Cortex of kidney (tissue), 1 donor: ENCODE measurements around the gene HOMER2.
"Not testable (repeated sequence)": the region's sequence is repeated elsewhere in the genome, so short reads cannot be mapped to it uniquely, and the experiment has no call there.

Experiments used
- DNase-seq: peaks from one replicate; lab custom pipeline; 2025; lab: John Stamatoyannopoulos, UW

Gene HOMER2

DNA sequence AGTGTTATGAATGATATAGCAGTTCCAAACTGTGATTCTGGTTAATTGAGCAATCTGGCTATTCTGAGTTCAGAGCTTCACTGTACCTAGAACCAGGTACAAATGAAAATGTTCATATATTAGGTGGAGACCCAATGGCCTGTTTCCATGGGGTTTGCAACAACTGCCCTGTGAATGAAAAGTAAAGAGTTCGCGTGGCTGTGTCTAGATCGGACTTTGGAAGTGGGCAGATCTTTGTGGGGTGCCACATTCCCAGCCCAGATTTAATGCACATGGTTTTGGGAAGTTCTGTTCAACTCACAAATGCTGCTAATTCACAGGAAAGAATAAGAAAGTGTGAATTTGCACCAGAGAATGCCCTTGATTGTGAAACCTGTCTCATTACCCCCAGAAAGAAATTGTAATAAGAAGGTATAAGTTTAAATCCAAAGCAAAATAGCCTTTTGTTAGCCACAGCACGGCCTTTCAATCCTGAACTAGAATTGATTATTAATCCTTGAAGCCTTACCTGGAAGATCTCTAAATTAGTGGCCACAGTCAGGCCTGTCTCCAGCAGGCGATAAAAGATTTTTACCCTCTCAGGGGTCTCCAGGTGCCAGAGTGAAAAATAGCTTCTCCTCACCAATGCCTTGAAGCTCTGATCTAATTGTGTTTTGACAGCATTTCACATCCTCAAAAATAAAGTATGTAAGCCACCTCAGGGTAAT lies 120.5 kb downstream of the HOMER2 start:
- DNase-seq: no peak

DNA sequence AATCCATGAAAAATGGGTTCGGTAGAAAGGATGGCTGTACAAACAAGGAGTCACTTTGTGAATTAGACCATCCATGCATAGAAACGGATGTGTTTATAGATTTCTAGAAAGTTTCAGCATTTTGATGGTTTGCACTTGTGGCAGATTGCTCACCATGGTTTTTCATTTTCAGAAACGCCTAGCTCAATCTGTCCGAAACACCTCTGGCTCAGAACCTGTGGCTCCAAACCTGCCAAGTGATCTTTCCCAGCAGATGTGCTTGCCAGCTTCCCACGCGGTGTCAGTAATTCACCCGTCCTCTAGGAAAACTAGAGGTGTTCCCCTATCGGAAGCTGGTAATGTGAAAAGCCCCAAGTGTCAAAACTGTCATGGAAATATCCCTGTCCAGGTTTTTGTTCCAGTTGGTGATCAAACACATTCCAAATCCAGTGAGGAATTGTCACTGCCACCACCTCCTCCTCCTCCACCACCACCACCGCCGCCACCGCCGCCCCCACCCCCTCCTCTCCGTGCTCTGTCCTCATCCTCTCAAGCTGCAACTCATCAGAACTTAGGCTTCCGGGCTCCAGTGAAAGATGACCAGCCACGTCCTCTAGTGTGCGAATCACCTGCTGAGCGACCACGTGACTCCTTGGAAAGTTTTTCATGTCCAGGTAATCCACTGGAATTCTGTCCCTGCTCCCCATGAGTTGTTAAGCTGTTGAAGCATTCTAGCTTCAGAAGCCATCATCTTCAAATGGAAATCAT lies 121.9 kb downstream of the HOMER2 start:
- no peak for DNase-seq

DNA sequence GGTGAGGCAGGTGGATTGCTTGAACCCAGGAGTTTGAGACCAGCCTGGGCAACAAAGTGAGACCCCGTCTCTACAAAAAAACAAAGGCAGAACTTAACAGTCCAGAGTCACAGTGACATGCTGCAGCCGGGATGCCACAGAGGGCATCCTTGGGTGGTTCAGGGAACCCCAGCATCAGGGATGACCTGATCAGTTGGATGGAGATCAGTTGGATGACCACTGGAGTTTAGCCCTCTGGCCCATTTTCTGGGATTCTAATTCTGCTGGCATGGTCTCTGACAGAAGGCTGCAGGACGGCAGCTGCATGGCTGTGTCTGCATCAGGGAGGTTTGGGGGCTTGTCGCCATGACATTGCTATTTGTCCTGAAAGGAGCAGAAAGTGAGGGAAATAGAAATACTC lies 123.3 kb downstream of the HOMER2 start:
- no peak for DNase-seq

DNA sequence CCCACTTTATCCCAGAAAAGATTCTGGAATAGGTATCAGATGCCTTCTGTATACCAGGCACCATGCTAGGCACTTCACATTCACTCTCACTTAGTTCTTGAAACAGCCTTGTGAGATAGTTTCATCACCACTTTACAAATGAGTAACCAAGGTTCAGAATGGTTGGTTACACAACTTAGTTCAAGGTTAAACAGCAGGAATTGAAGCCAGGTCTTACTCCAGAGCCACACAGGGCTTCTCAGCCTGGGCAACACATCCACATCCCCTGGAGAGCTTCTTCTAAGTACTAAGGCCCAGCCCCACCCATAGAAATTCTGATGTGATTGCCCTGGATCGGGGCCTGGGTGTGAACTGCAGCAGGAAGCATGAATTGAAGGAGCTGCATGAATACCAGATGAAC lies 124.4 kb downstream of the HOMER2 start:
- no peak for DNase-seq

DNA sequence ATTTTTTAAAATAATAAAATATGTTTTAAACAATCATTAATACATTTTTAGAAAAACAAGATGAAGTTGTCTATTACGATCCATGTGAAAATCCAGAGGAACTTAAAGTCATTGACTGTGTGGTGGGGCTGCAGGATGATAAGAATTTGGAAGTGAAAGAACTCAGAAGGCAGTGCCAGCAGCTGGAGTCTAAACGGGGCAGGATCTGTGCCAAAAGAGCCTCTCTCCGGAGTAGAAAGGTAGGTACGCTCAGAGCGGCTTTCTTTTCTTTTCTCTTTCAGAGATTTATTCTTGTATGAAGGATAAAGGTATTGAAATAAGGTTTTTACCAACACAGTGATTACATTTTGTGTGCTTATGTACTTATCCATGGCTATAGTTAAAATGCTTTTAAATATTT lies 129.5 kb downstream of the HOMER2 start:
- no peak for DNase-seq

DNA sequence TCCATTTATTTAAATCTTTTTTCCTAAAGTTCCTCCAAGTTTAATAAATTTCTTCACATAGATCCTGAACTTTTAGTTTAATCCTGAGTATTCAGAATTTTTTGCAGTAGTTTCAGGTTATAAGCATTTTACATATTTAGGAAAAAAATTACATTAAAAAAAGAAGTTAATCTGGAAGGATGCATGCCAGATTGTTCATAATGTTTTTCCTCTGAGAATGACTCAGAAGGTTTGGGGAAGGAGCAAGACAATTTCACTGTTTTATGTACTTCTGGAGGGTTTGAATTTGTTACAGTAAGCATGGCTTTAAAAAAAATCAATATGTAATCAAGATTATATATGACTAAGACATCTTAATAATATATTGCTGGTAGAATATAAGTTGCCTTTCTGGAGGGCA lies 130.7 kb downstream of the HOMER2 start:
- not testable (repeated sequence) for DNase-seq

DNA sequence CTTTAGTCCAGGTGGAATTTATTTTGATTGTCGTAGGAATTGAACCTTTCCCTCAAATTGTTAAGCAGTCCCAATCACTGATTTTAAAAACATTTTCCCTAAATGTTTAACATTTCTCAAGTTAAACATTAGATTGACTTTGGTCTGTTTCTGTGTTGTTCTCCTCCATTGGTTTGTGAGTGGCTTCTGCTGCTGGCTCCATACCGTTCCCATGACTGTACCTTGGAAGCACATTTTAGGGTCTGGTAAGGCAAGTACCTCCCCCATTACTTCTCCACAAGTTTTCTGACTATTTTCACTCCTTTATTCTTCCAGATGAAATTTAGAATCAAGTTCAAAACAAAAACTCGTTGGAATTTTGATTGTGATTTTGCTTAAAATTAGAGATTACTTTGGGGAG lies 131.1 kb downstream of the HOMER2 start:
- not testable (repeated sequence) for DNase-seq

DNA sequence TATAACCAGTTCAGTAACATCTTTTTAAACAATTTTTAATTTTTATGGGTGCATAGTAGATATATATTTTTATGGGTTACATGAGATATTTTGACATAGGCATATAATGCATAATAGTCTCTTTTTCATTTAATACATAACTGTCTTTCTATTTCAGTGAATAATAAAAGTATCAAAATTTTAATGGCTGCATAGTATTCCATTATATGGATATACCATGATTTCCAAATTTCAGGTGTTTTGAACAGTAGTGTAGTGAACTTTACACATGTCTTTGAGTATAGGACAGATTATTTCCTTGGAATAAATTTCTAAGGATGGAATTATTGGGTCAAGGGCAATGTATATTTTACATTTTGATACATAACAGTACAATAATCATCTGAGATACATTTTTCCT lies 132.4 kb downstream of the HOMER2 start:
- DNase-seq: no peak

DNA sequence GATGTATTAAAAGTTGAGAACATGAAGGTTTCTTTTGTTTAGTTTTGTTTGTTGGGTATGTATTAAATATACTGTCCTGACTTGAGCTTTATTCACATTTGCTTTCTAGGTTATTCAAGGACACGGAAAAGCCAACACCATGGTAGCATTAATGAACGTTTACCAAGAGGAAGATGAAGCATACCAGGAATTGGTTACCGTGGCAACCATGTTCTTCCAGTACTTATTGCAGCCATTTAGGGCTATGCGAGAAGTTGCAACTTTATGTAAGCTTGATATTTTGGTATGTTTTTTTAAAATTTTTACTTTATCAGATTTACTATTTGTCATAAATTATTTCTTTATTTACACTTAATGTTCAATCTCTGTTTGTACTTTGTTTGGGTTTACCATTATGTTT lies 139.5 kb downstream of the HOMER2 start:
- no peak for DNase-seq

DNA sequence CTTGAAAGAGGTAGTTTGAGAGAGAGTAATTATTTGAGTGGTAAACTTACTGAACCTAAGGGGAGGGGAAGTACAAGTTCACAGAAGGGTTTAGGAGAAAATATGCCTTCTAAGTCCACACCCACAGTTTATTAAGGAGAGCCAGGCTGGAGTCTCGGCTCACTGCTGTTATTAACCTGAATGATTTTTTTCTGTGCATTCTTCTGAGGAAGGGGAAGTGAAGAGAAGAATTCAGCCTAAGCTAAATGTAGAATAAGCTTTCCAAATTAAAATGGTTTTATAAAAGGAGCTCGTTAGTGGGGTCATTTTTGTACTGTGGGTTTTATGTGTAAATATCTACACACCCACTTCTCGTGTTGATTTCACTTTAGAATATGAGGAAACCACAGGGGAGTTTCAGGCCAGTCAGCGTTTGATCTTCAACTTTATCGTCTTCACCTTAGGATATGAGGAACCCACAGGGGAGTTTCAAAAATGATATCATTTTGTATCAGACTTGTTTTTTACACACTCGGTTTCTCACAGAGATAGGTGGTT lies 141.6 kb downstream of the HOMER2 start:
- DNase-seq: no peak

DNA sequence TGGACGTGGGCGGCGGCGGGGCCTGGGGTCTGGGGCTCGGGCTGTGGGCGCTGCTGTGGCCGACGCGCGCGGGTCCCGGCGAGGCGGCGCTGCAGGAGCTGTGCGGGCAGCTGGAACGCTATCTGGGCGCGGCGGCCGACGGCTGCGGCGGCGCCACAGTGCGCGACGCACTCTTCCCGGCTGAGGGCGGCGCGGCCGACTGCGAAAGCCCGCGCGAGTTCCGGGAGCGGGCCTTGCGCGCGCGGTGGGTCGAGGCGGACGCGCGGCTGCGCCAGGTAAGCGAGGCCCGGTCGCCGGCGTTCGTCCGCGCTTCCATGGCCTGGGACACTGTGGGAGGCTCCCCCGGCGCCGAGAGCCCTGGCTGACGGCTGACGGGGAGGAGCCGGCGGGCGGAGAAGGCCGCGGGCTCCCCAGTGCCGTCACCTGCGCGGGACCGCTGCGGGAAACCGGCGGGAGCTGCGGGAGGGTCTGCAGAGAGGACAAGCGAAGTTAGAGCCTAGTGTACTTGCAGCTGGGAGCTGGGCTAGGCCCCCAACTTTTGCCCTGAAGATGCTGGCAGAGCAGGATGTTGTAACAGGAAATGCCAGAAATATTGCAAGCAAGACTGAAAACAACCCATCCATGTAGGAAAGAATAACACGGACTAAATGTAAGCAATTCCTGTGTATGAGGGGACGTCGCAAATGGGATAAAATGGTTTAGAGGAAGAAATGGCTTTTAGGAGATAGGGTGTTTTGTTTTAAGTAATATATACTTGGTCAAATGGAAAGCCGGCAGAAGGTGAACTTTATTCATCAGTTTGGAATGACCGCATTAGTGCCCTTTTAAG lies 142.2 kb downstream of the HOMER2 start:
- DNase-seq: no peak

DNA sequence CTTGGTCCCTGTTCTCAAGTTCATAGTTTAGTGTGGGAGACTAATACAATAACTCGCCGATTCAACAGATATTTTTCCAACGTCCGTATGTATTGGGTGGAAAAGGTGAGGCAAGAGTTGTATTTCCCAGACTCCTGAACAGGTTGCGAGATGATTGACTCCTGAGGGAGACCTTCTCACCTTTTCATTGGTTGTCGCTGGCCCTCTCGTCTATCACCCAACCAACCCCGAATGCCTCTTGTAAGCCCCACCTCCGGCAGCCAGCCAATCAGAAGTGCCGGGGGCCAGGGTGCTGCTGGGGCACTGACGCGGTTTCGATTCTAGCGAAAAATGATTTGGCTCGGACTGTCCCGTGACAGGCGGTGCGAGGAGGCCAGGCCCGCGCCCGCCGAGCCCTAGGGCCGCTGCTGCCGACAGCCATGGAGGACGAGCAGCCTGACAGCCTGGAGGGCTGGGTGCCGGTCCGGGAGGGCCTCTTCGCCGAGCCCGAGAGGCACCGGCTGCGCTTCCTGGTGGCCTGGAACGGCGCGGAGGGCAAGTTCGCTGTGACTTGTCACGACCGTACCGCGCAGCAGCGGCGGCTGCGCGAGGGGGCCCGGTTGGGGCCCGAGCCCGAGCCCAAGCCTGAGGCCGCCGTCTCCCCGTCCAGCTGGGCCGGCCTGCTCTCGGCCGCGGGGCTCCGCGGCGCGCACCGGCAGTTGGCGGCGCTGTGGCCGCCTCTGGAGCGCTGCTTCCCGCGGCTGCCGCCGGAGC lies 143.0 kb downstream of the HOMER2 start, which contains the start of gene WHAMM:
Gene WHAMM (plus strand): TSS at position 321 of the 753 bp plus-strand sequence. CDS start 99 bp downstream, at position 420.
- DNase-seq: peak; percentile 54

DNA sequence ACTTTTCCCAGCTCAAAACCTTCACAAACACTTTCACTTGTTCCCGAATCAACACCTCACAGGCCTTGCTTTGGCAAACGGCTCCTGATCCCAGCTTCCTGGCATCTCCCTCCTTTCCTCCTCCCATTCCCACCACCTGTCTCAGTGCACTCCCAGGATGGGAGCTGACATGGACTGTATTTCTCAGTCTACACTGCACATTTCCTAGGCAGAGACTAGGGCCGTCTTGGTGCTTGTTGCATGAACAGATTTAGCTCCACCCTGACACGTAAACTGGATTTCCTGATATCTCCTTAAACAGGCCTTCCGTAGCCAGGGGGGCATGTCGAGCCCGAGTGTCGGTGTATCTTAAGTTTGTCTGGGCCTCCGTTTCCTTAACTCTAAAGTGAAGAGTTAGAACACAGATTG lies 143.9 kb downstream of the HOMER2 start:
- no peak for DNase-seq

DNA sequence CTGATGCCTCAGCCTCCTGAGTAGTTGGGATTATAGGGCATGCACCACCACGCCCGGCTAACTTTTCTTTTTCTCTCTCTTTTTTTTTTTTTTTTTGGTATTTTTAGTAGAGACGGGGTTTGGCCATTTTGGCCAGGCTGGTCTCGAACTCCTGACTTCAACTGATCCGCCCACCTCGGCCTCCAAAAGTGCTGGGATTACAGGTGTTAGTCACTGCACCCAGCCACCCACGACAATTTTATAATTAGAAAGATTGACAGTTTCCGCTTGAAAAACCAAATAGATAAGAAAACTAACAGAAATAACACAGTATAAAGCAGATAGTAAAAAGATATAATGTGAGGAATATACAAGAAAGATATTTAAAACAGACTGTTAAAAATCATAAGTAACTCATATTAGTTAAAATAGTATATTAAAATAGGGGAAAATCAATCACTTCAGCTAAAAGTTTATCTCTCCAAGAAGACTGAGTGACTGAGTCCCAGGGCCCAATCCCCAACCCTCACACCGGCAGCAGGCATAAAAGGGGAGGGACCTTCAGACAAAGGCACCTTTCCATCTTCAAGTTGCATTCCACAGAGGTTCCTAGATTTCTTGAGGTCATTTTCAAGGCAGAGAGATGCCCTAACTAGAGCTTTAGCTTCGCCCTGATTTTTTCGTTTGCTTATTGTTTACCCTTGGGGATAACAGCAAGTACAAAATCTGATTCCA lies 144.4 kb downstream of the HOMER2 start:
- no peak for DNase-seq

DNA sequence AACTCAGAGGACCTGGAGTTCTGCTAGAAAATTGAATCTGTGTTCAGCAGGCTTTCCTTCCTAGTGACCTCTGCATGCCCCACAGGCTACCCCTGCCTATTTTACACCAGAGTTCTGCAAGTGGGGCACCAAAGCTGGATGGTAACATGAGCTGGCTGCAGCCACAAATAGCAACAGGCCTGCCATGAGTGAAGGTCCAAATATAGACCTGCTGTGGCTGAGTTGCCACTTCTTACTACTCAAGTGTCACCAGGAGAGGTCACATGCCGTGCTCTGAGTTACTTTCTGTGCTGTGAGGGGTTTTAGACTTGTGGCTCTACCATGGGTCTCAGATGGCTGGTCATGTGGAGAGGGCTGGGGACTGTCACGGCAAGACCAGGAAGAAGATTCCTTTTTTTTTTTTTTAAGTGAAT lies 146.5 kb downstream of the HOMER2 start, which contains the start of gene FSD2:
Gene FSD2 (minus strand): TSS at position 76 of the 413 bp plus-strand sequence. CDS start 18,679 bp downstream, outside the sequence.
- no peak for DNase-seq

DNA sequence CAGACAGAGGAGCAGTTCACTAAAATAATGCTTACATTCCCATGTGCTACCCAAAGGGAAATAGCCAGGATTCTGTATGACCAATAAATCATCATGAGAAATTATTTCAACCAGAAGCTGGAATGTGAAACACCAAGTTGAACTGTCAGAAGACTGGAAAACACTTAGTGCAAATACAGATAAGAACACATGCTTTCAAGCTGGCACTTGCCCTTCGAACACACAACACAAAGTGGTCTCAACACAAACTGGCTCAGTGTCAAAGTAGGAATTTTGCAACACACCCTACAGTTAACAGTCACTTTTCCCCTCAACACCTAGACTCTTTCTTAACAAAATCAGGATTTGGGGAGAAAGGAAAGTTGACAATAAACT lies 148.0 kb downstream of the HOMER2 start:
- no peak for DNase-seq

DNA sequence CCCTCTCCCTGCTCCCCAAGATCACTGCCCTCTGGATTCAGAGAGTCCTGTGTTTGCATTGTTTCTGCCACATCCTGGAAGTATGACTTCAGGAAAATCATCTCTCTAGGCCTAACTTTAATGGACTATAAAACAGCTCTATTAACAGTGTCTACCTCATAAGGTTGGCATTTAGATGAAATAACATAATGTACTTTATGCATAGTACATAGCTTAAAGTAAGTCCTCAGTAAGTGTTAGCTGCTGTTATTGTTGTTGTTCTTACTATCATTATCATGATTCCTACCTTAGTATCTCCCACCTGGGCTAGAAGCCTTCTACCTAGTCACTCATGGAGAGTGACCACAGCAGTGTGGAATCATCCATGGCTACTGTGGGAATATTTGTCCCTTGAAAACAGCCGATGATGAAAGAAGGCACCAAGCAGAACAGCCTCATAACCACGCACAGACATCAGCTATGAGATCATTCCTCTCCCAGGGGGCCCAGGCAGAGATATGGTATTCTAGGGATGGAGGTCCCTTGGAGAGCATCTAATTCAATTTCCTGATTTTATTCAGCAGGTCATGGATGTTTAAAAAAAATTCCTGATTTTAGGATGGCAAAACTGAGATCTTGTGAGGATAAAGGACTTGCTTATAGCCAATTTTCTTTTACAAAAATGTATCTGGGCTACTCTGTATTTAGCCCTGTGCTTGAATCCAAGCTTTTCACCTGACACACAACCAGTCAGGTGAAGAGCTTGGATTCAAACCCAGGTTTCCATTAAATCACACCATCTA lies 148.5 kb downstream of the HOMER2 start:
- DNase-seq: no peak

DNA sequence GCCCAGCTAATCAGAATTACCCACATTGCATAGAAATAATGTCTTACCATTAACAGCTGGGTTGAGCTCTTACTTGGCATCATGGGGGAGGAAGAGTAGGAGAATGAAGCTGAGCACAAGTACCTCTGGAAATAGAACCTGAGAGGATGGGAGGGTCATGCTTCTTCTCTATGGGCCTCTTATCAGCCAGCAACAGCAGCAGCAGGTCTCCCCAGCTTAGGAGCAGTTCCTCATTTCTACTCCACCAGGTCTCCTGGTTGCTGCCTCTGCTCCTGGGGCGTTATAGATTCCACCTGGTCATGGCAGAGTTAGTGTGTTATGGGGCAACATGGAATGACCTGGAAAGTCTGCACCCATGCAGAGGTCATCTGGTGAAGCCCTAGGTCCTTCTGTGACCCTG lies 150.0 kb downstream of the HOMER2 start:
- no peak for DNase-seq

DNA sequence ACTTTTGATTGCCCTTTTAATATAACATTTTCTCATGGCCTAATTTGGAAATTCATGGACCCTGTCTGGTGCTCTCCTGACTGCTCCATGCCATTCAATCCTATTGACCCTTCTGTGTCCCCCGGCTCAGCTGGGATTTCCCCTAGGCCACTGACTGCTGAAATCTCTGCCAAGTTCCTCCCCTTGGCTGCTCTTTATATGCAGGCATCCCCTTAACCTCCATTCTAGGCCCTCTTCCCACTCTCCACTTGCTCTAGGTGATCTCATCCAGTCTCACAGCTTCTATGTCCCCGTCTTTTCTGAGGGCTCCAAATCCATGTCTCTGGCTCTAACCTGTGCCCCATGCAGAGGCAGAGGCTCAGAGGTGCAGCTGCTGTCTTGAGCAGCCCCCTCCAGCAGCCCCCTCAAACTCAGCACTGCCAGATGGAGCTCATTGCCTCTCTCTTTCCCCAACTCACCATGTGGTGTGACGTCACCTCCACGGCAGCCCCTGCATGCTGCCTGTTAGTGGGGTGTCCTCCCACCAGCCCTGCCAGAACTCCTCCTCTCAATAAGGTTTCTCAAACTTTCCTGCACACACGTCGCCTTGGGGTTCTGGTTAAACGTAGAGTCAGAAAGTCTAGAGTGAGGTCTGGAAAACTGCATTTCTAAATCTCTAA lies 153.2 kb downstream of the HOMER2 start:
- DNase-seq: no peak
